NB4 (cell line): ENCODE data around the gene ENC1.

Experiments
- DNase-seq: peaks from one replicate; pipeline ENCODE4 v3.0.0; 2010; ENCODE audit warnings: low read depth
- H3K4me3 ChIP-seq: one replicate; pipeline ENCODE4 v1.5.1; 2011; ENCODE audit warnings: mild to moderate bottlenecking, low read depth, low read length, moderate library complexity
- CTCF ChIP-seq: IDR thresholded peaks from one replicate; pipeline ENCODE4 v1.5.1; 2012; ENCODE audit warnings: low read depth, low read length
- MAX ChIP-seq: IDR thresholded peaks from 2 replicates; pipeline ENCODE4 v1.6.1; 2011; ENCODE audit warnings: low read depth, low read length
- MYC ChIP-seq: IDR thresholded peaks from 2 replicates; pipeline ENCODE4 v1.6.1; 2011; ENCODE audit warnings: low read depth, low read length
- POLR2A ChIP-seq: IDR thresholded peaks from 2 replicates; pipeline ENCODE4 v1.6.1; 2011; ENCODE audit warnings: mild to moderate bottlenecking; ENCODE audit not compliant: insufficient read length; ENCODE audit errors: extremely low read depth

Gene ENC1

GRCh38 chr5:74603376-74603775 is 37.2 kb downstream of the ENC1 start:
- H3K4me3 ChIP-seq: no peak overlapping the region
- no peak for TF ChIP-seq MYC
- TF ChIP-seq POLR2A: no peak
- TF ChIP-seq MAX: no peak
- no peak for TF ChIP-seq CTCF
- DNase-seq: no peak

GRCh38 chr5:74599148-74599547 is 41.4 kb downstream of the ENC1 start:
- no peak for DNase-seq
- no peak overlapping the region for H3K4me3 ChIP-seq
- TF ChIP-seq CTCF (no peak), POLR2A (no peak), MAX (no peak), MYC (no peak)

GRCh38 chr5:74598731-74599130 is 41.8 kb downstream of the ENC1 start:
- no peak for TF ChIP-seq MYC
- no peak for TF ChIP-seq CTCF
- no peak for TF ChIP-seq MAX
- TF ChIP-seq POLR2A: no peak
- no peak overlapping the region for H3K4me3 ChIP-seq
- DNase-seq: no peak

GRCh38 chr5:74596927-74597326 is 43.6 kb downstream of the ENC1 start:
- H3K4me3 ChIP-seq: no peak overlapping the region
- DNase-seq: no peak
- TF ChIP-seq POLR2A (no peak), MAX (no peak), MYC (no peak), CTCF (no peak)

- DNase-seq: no peak
- TF ChIP-seq MYC (no peak), MAX (no peak), POLR2A (no peak), CTCF (no peak)
- no peak overlapping the region for H3K4me3 ChIP-seq
Observed at GRCh38 chr5:74595143-74595925, 45.2 kb downstream of the ENC1 start.
